DOHH2 (cell line): ENCODE results near the gene TNFSF8.

Experiments
- CTCF ChIP-seq: fragments of 200-600 bp; sonication (generic); IDR thresholded peaks from one replicate; pipeline ENCODE4 v1.5.1; 2014; ENCODE audit warnings: antibody characterized with exemption, mild to moderate bottlenecking, low read depth, low read length; ENCODE audit not compliant: poor library complexity, severe bottlenecking
- EZH2phosphoT487 ChIP-seq: fragments of 200-600 bp; sonication (generic); IDR thresholded peaks from 2 replicates; pipeline ENCODE4 v1.6.1; 2017; ENCODE audit warnings: borderline replicate concordance, mild to moderate bottlenecking, antibody characterized with exemption, low read length, moderate library complexity, mixed read lengths

- TF ChIP-seq CTCF, result no peak
- TF ChIP-seq EZH2phosphoT487, result no peak
Measured at GRCh38 chr9:114861922-114862605, 68.3 kb downstream of the TNFSF8 start.
